GM12878 (cell line): ENCODE data around the gene UNC119B. TPM values are rescaled to one million over a fixed set of nuclear protein-coding genes. Genes with fewer than 3 reads are reported as not detected.

Source experiments
- ATAC-seq: fragments of 200-7000 bp; cut with Tn5 transposase; 3 replicates; pipeline ENCODE4 v1.9.1; 2020; ENCODE audit warnings: mild to moderate bottlenecking, moderate library complexity
- BruUV-seq: library from RNA; stranded (reverse); fragments of 400-500 nt; replicated peaks from 2 replicates; lab custom pipeline; 2021; lab: Mats Ljungman, UMichigan
- CTCF ChIA-PET: fragments of 300-600 bp; sonication (Branson Sonifier 250); formaldehyde crosslinking; extraction: SDS; loops from one replicate; lab custom pipeline; 2021; ENCODE audit warnings: inconsistent platforms; lab: Yijun Ruan, JAX
- POLR2A ChIA-PET: fragments of 350-600 bp; formaldehyde crosslinking; extraction: SDS; loops from one replicate; lab custom pipeline; 2021; ENCODE audit warnings: inconsistent platforms; lab: Charles Lee
- RAD21 ChIA-PET: fragments of 300-600 bp; sonication (Branson Sonifier 250); formaldehyde crosslinking; loops from one replicate; lab custom pipeline; 2023; ENCODE audit warnings: antibody characterized with exemption; ENCODE audit not compliant: unreplicated experiment; lab: Charles Lee
- SMC1A ChIA-PET: fragments of 300-600 bp; sonication (Branson Sonifier 250); formaldehyde crosslinking; loops from one replicate; lab custom pipeline; 2023; ENCODE audit not compliant: unreplicated experiment, uncharacterized antibody; lab: Charles Lee
- DNase-seq: peaks from one replicate; pipeline ENCODE4 v3.0.0-alpha.2; 2011; ENCODE audit warnings: low read depth, low spot score
- FAIRE-seq: peaks from 3 replicates; lab custom pipeline; 2011; peaks lifted over from hg19 to GRCh38; lab: Jason Lieb, UNC
- H2AFZ ChIP-seq: 2 replicates; pipeline ENCODE4 v1.6.0; 2011; ENCODE audit warnings: low read depth, low read length, control low read depth; ENCODE audit not compliant: control insufficient read depth
- H3K27ac ChIP-seq: 2 replicates; pipeline ENCODE4 v1.5.1; 2011; ENCODE audit warnings: control low read depth; ENCODE audit not compliant: control insufficient read depth, insufficient read depth
- H3K27me3 ChIP-seq, 2 experiments: replicated peaks in 1 of 2; 2 replicates each; pipeline versions ENCODE4 v1.6.0 to v1.6.1; 2011; ENCODE audit warnings: low read length in 1 of 2; ENCODE audit not compliant: control insufficient read depth in 2 of 2, insufficient read depth in 2 of 2
- H3K36me3 ChIP-seq, 2 experiments: 2 replicates each; pipeline ENCODE4 v1.5.1; 2011; ENCODE audit warnings: low read length in 1 of 2; ENCODE audit not compliant: control insufficient read depth in 2 of 2, insufficient read depth in 2 of 2
- H3K4me1 ChIP-seq: 2 replicates; pipeline ENCODE4 v1.6.1; 2011; ENCODE audit warnings: mild to moderate bottlenecking, low read length, moderate library complexity, mixed read lengths; ENCODE audit not compliant: control insufficient read depth, insufficient read depth
- H3K4me2 ChIP-seq: 2 replicates; pipeline ENCODE4 v1.6.0; 2011; ENCODE audit warnings: control low read depth; ENCODE audit not compliant: control insufficient read depth, insufficient read depth
- H3K4me3 ChIP-seq: fragments of 200-600 bp; sonication (generic); 2 replicates; pipeline ENCODE4 v1.5.1; 2016
- H3K79me2 ChIP-seq: 2 replicates; pipeline ENCODE4 v1.6.0; 2011; ENCODE audit warnings: low read length; ENCODE audit not compliant: control insufficient read depth, insufficient read depth
- H3K9ac ChIP-seq: 2 replicates; pipeline ENCODE4 v1.8.0; 2011; ENCODE audit warnings: low read length, control low read depth, mixed read lengths; ENCODE audit not compliant: control insufficient read depth, insufficient read depth
- H3K9me3 ChIP-seq: replicated peaks from 3 replicates; pipeline ENCODE4 v1.5.1; 2011; ENCODE audit warnings: mild to moderate bottlenecking, low read length; ENCODE audit not compliant: control insufficient read depth, insufficient read depth
- H4K20me1 ChIP-seq: 2 replicates; pipeline ENCODE4 v1.6.0; 2011; ENCODE audit not compliant: control insufficient read depth, insufficient read depth
- BMI1 ChIP-seq: fragments of 450-650 bp; IDR thresholded peaks from 2 replicates; pipeline ENCODE4 v1.6.1; 2016; ENCODE audit warnings: mild to moderate bottlenecking, moderate library complexity, borderline replicate concordance
- CUX1 ChIP-seq: IDR thresholded peaks from 2 replicates; pipeline ENCODE4 v1.6.1; 2012; ENCODE audit warnings: improper control_type of control experiment, low read depth, low read length; ENCODE audit not compliant: insufficient replicate concordance
- ELK1 ChIP-seq: IDR thresholded peaks from 2 replicates; pipeline ENCODE4 v1.6.1; 2012; ENCODE audit warnings: low read depth, low read length, improper control_type of control experiment
- HDAC6 ChIP-seq: fragments of 200-600 bp; sonication (generic); IDR thresholded peaks from one replicate; pipeline ENCODE4 v1.8.0; 2017; ENCODE audit warnings: antibody characterized with exemption; ENCODE audit not compliant: unreplicated experiment
- KLF5 ChIP-seq: fragments of 450-650 bp; IDR thresholded peaks from 2 replicates; pipeline ENCODE4 v1.6.1; 2014; ENCODE audit warnings: mild to moderate bottlenecking; ENCODE audit not compliant: partially characterized antibody
- MYC ChIP-seq: IDR thresholded peaks from 2 replicates; pipeline ENCODE4 v1.6.1; 2011; ENCODE audit warnings: mild to moderate bottlenecking, low read length, moderate library complexity, inconsistent platforms; ENCODE audit not compliant: insufficient read depth, insufficient replicate concordance, insufficient read length, severe bottlenecking
- PKNOX1 ChIP-seq: fragments of 450-650 bp; IDR thresholded peaks from 2 replicates; pipeline ENCODE4 v1.6.1; 2016; ENCODE audit warnings: mild to moderate bottlenecking
- POLR2A ChIP-seq: IDR thresholded peaks from 2 replicates; pipeline ENCODE4 v1.6.1; 2011; ENCODE audit warnings: low read depth, mild to moderate bottlenecking, low read length
- RAD21 ChIP-seq: IDR thresholded peaks from 2 replicates; pipeline ENCODE4 v1.6.1; 2011; ENCODE audit warnings: mild to moderate bottlenecking, low read depth, low read length, moderate library complexity; ENCODE audit not compliant: insufficient read depth
- SMC3 ChIP-seq: IDR thresholded peaks from 2 replicates; pipeline ENCODE4 v1.6.1; 2011; ENCODE audit warnings: low read length, improper control_type of control experiment, borderline replicate concordance
- STAT3 ChIP-seq: IDR thresholded peaks from 2 replicates; pipeline ENCODE4 v1.6.1; 2011; ENCODE audit warnings: low read depth, low read length, improper control_type of control experiment
- WGBS: methylation state at CpG from one replicate; pipeline ENCODE4 v1.1.6; 2016; ENCODE audit warnings: low lambda C conversion rate; ENCODE audit not compliant: insufficient replicate concordance, insufficient coverage; ENCODE audit errors: missing lambda C conversion rate; 5-methylcytosine and 5-hydroxymethylcytosine counted together
- in situ Hi-C: fragments of 300-500 bp; cut with MboI; formaldehyde crosslinking; loops from 9 replicates; pipeline ENCODE4 v1.14.3; 2018; ENCODE audit warnings: mixed read lengths
- intact Hi-C: fragments of 100-400 bp; cut with micrococcal nuclease; formaldehyde crosslinking; loops from one replicate; pipeline ENCODE4 v1.14.2; 2022; ENCODE audit not compliant: unreplicated experiment
- polyA plus RNA-seq, 11 experiments: library from polyadenylated mRNA; depleted of rRNA in 4 of 11; unstranded in 6 of 11; stranded (reverse) in 5 of 11; fragments of >200 nt; fragmentation: Nextera tagmentation in 4 of 11; fragmentation: Illumina TruSeq in 1 of 11; extraction: Ambion mirVana in 4 of 11; extraction: Trizol in 1 of 11; gene quantifications; 1 replicate in 1 of 11; 2 replicates in 10 of 11; pipeline versions ENCODE4 v1.2.1 to v1.2.3, GENCODE V29; 2011 to 2016; ENCODE audit warnings: inconsistent platforms in 2 of 11, missing spikeins in 2 of 11, low read depth in 1 of 11
- total RNA-seq, 4 experiments: library from RNA; depleted of rRNA in 3 of 4; stranded (reverse); fragments of >200 nt in 3 of 4; fragmentation: Illumina TruSeq in 1 of 4; extraction: Trizol in 1 of 4; gene quantifications; 2 replicates each; pipeline versions ENCODE4 v1.2.1 to v1.2.3, GENCODE V29; 2013 to 2021

The UNC119B gene
- total and polyA plus RNA-seq, 10 of the 15 experiments (the other 5 are each of a cell fraction or from before 2014, with no cell fraction given): 4.3 to 31.5 (median 10.5) TPM

GRCh38 chr12:120749256-120749655 is 39.0 kb downstream of the UNC119B start:
- in situ Hi-C loops (no loop called here), intact Hi-C loops (no loop called here)
- SMC1A ChIA-PET: interaction anchor here (1.5 to 1.7 kb wide), 2 partner anchors 190 to 222 kb away, joined by 4 to 6 read pairs; no protein-coding TSS in a partner anchor
- no peaks in the 10 kb centered on the region for H3K4me1 ChIP-seq
- DNase-seq: no peak
- no peaks in the 10 kb centered on the region for H3K79me2 ChIP-seq
- H3K9me3 ChIP-seq: no peaks in the 10 kb centered on the region; the same call in 2 of the 3 replicates
- H3K27ac ChIP-seq: no peak overlapping the region
- H4K20me1 ChIP-seq: no peaks in the 10 kb centered on the region
- TF ChIP-seq HDAC6 (no peak), ELK1 (no peak), STAT3 (no peak), MYC (no peak), KLF5 (no peak), PKNOX1 (no peak), POLR2A (no peak), SMC3 (no peak), BMI1 (no peak), CUX1 (no peak), RAD21 (no peak)
- TF ChIP-seq, all 136 proteins: peak for 0
- no peak overlapping the region for H3K9ac ChIP-seq
- 66% methylated on average over 5 of the region's 5 CpGs for WGBS
- ChIA-PET RAD21 (no interaction called here), POLR2A (no interaction called here), CTCF (interaction anchor here (1.4 to 1.7 kb wide), 2 partner anchors 45 to 223 kb away, joined by 3 to 15 read pairs; no protein-coding TSS in a partner anchor)
- H3K36me3 ChIP-seq: no peaks in the 10 kb centered on the region
- no peak overlapping the region for H2AFZ ChIP-seq
- FAIRE-seq: no peak
- BruUV-seq: no TSS peak
- H3K27me3 ChIP-seq: no peaks in the 10 kb centered on the region
- H3K4me3 ChIP-seq: no peak overlapping the region
- no peak overlapping the region for H3K4me2 ChIP-seq
- no peak for ATAC-seq
